Dermis microvascular lymphatic vessel endothelial cell (primary cell): ENCODE data around the gene RASSF8. TPM values are rescaled to one million over a fixed set of nuclear protein-coding genes. Genes with fewer than 3 reads are reported as not detected.
A peak's percentile ranks its signal among the peaks of the same experiment; 100 is the strongest.

ENCODE experiments used
- DNase-seq, 2 donors: peaks; one replicate each; pipeline versions ENCODE4 v3.0.0 to v3.0.0-alpha.2; 2010; ENCODE audit warnings: low read depth in 2 of 2
- total RNA-seq: library from RNA; depleted of rRNA; stranded (reverse); fragments of >200 nt; gene quantifications from 2 replicates; pipeline ENCODE4 v1.2.1, GENCODE V29; 2014

The RASSF8 gene
- 34.7 and 38.6 TPM in 2 replicates for total RNA-seq

- DNase-seq, result peak; percentile 42 to 81
Observed at GRCh38 chr12:25958428-25959070, at the start of gene RASSF8. RASSF8 (plus strand) TSS chr12:25958682; CDS start chr12:26055344, 96,662 bp downstream.

- no peak for DNase-seq
Observed at GRCh38 chr12:25914551-25914950, 43.9 kb upstream of the RASSF8 start.

GRCh38 chr12:25924491-25925001, 33.9 kb upstream of the RASSF8 start:
- peak; percentile 95 to 97 for DNase-seq

GRCh38 chr12:25925064-25925463, 33.4 kb upstream of the RASSF8 start:
- DNase-seq, result no peak

GRCh38 chr12:25926536-25926935, 31.9 kb upstream of the RASSF8 start:
- DNase-seq, result peak in 1 of 2 donors; percentile 7

- DNase-seq, result no peak
Observed at GRCh38 chr12:25929142-25929541, 29.3 kb upstream of the RASSF8 start.

- DNase-seq, result no peak
Observed at GRCh38 chr12:25932971-25933370, 25.5 kb upstream of the RASSF8 start.

- peak; percentile 24 to 50 for DNase-seq
Observed at GRCh38 chr12:25934456-25934855, 24.0 kb upstream of the RASSF8 start.

- no peak for DNase-seq
Observed at GRCh38 chr12:25935355-25936144, 22.9 kb upstream of the RASSF8 start.

GRCh38 chr12:25937096-25937495, 21.4 kb upstream of the RASSF8 start:
- no peak for DNase-seq

GRCh38 chr12:25938581-25938980, 19.9 kb upstream of the RASSF8 start:
- DNase-seq, result no peak

GRCh38 chr12:25939606-25940005, 18.9 kb upstream of the RASSF8 start:
- DNase-seq, result no peak

- no peak for DNase-seq
Observed at GRCh38 chr12:25940886-25941285, 17.6 kb upstream of the RASSF8 start.

GRCh38 chr12:25942709-25943108, 15.8 kb upstream of the RASSF8 start:
- no peak for DNase-seq

- DNase-seq, result no peak
Observed at GRCh38 chr12:25943940-25944339, 14.5 kb upstream of the RASSF8 start.

- DNase-seq, result no peak
Observed at GRCh38 chr12:25949343-25949742, 9.1 kb upstream of the RASSF8 start.

- DNase-seq, result no peak
Observed at GRCh38 chr12:25950329-25951115, 8.0 kb upstream of the RASSF8 start.

- DNase-seq, result peak; percentile 81 to 91
Observed at GRCh38 chr12:25957793-25958427, 572 bp upstream of the RASSF8 start.

GRCh38 chr12:25959071-25959961, 834 bp downstream of the RASSF8 start:
- DNase-seq, result peak; percentile 24 to 62

- DNase-seq, result peak in 1 of 2 donors; percentile 29
Observed at GRCh38 chr12:25960143-25960542, 1.7 kb downstream of the RASSF8 start.
